Endodermal cell (in vitro differentiated cells): ENCODE results near the gene SCUBE1. TPM values are rescaled to one million over a fixed set of nuclear protein-coding genes. Genes with fewer than 3 reads are reported as not detected.
"Not testable (repeated sequence)": the region's sequence is repeated elsewhere in the genome, so short reads cannot be mapped to it uniquely, and the experiment has no call there.

Experiments used
- DNase-seq: peaks from one replicate; pipeline ENCODE4 v3.0.0-alpha.2; 2017
- H3K27ac ChIP-seq: 2 replicates; pipeline ENCODE4 v1.5.1; 2013; ENCODE audit warnings: mild to moderate bottlenecking, low read depth, low read length, moderate library complexity
- H3K27me3 ChIP-seq: 2 replicates; pipeline ENCODE4 v1.6.1; 2013; ENCODE audit warnings: mild to moderate bottlenecking, low read length, moderate library complexity; ENCODE audit not compliant: insufficient read depth, control insufficient read depth, poor library complexity, severe bottlenecking
- H3K36me3 ChIP-seq: 2 replicates; pipeline ENCODE4 v1.7.0; 2013; ENCODE audit warnings: mild to moderate bottlenecking, low read length, moderate library complexity; ENCODE audit not compliant: control insufficient read depth, insufficient read depth
- H3K4me1 ChIP-seq: one replicate; pipeline ENCODE4 v1.7.0; 2013; ENCODE audit warnings: low read length; ENCODE audit not compliant: control insufficient read depth, insufficient read depth
- H3K4me3 ChIP-seq: 2 replicates; pipeline ENCODE4 v1.5.1; 2013; ENCODE audit warnings: mild to moderate bottlenecking, low read length, moderate library complexity
- H3K9ac ChIP-seq: 2 replicates; pipeline ENCODE4 v1.6.1; 2013; ENCODE audit warnings: mild to moderate bottlenecking, low read length, moderate library complexity; ENCODE audit not compliant: poor library complexity, severe bottlenecking; ENCODE audit errors: extremely low read depth
- H3K9me3 ChIP-seq: 2 replicates; pipeline ENCODE4 v1.6.1; 2013; ENCODE audit warnings: mild to moderate bottlenecking, low read length, moderate library complexity; ENCODE audit not compliant: control insufficient read depth
- H3K27ac Mint-ChIP-seq: 2 replicates; pipeline ENCODE4 v1.8.0; 2020; ENCODE audit warnings: mixed read lengths
- H3K27me3 Mint-ChIP-seq: 2 replicates; pipeline ENCODE4 v1.8.0; 2021; ENCODE audit warnings: mild to moderate bottlenecking, mixed read lengths; ENCODE audit not compliant: insufficient read depth
- H3K36me3 Mint-ChIP-seq: 2 replicates; pipeline ENCODE4 v1.8.0; 2020; ENCODE audit warnings: low read depth, mixed read lengths
- H3K4me1 Mint-ChIP-seq: 2 replicates; pipeline ENCODE4 v1.8.0; 2020; ENCODE audit warnings: mixed read lengths
- H3K4me3 Mint-ChIP-seq: 2 replicates; pipeline ENCODE4 v1.8.0; 2020; ENCODE audit warnings: mild to moderate bottlenecking, moderate library complexity, mixed read lengths
- H3K9me3 Mint-ChIP-seq: 2 replicates; pipeline ENCODE4 v1.8.0; 2020; ENCODE audit warnings: mild to moderate bottlenecking, mixed read lengths
- CTCF ChIP-seq: fragments of 200-600 bp; sonication (generic); conservative IDR thresholded peaks from 2 replicates; pipeline ENCODE4 v1.5.0; 2021; ENCODE audit warnings: antibody characterized with exemption, mild to moderate bottlenecking
- WGBS, 2 experiments: methylation state at CpG; one replicate each; pipeline versions ENCODE4 v1.1.5 to v1.1.7; 2013; ENCODE audit warnings: missing lambda C conversion rate in 2 of 2, mixed read lengths in 1 of 2; ENCODE audit not compliant: insufficient coverage in 1 of 2, insufficient read length in 1 of 2; 5-methylcytosine and 5-hydroxymethylcytosine counted together
- total RNA-seq, 2 donors: library from RNA; stranded (reverse); fragmentation: NEBNext Ultra II Directional in 1 of 2; extraction: Animal tissue kit (Norgen Biotek cat#: 25700) in 1 of 2; gene quantifications; 2 replicates in 1 of 2; 3 replicates in 1 of 2; pipeline ENCODE4 v1.2.1, GENCODE V29; 2021

The SCUBE1 gene
- total RNA-seq, 2 donors from 2014 or later, result 0.13 to 0.95 TPM

DNA sequence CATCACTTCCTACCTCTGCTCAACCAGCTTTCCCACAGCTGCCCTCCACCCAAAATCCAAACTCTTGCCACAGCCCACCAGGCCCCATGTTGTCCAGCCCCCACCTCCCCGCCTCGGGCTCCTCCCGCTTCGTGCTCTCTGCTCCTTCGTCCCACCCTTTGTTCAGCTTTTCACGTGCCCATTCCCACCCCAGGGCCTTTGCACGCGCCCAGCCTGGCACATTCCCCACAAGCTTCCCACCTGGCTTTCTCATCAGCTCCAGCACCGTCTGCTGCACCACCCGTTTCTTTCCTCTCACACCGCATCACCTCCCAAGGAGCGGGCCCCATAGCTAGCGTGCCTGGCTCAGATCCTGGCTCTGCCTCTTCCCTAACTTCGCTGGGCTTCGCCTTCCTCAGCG lies 54.8 kb downstream of the SCUBE1 start:
- Mint-ChIP-seq H3K9me3 (no peaks in the 10 kb centered on the region), H3K4me1 (no peaks in the 10 kb centered on the region), H3K27ac (peak overlapping the region; percentile 82), H3K27me3 (no peaks in the 10 kb centered on the region), H3K4me3 (no peak overlapping the region), H3K36me3 (no peaks in the 10 kb centered on the region)
- Histone ChIP-seq H3K4me1 (no peaks in the 10 kb centered on the region), H3K27ac (no peak overlapping the region), H3K9me3 (no peaks in the 10 kb centered on the region), H3K9ac (no peak overlapping the region), H3K4me3 (no peak overlapping the region), H3K36me3 (no peaks in the 10 kb centered on the region), H3K27me3 (no peaks in the 10 kb centered on the region)
- TF ChIP-seq CTCF, result no peak
- no peak for DNase-seq
- WGBS, 2 experiments, result 93 to 99% methylated on average over 14 to 16 of the region's 16 CpGs

DNA sequence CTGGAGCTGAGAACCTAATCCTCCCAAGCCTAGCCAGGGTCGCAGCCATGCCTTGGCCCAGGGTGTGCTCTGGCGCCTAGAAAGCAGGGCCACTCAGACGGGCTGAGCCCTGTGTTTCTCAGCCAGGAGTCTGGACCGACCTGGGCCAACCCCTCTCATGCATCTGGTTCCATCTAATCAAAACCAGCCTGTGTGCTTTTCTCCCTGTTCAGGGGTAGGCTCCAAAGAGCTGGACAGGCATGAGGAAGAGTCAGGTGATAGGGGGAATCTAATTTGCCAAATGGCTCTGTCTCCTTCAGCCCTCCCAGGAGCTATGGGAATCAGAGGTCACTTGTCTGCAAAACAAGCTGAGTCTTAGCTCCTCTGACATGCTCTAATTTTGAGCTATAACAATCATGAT lies 55.7 kb downstream of the SCUBE1 start:
- 84 to 92% methylated on average over 3 to 4 of the region's 4 CpGs for WGBS, 2 experiments
- H3K9me3 Mint-ChIP-seq, result no peaks in the 10 kb centered on the region
- H3K36me3 Mint-ChIP-seq, result no peaks in the 10 kb centered on the region
- Histone ChIP-seq H3K36me3 (no peaks in the 10 kb centered on the region), H3K9ac (no peak overlapping the region), H3K27ac (no peak overlapping the region), H3K27me3 (no peaks in the 10 kb centered on the region), H3K9me3 (no peaks in the 10 kb centered on the region), H3K4me3 (no peak overlapping the region), H3K4me1 (no peaks in the 10 kb centered on the region)
- DNase-seq, result no peak
- no peaks in the 10 kb centered on the region for H3K27me3 Mint-ChIP-seq
- no peaks in the 10 kb centered on the region for H3K4me1 Mint-ChIP-seq
- TF ChIP-seq CTCF, result no peak
- H3K27ac Mint-ChIP-seq, result no peak overlapping the region
- no peak overlapping the region for H3K4me3 Mint-ChIP-seq

- H3K27ac ChIP-seq, result no peak overlapping the region
- H3K9ac ChIP-seq, result no peak overlapping the region
- H3K4me3 ChIP-seq, result no peak overlapping the region
- H3K9me3 Mint-ChIP-seq, result no peaks in the 10 kb centered on the region
- WGBS, 2 experiments, result 86 to 90% methylated on average over 2 of the region's 2 CpGs
- no peaks in the 10 kb centered on the region for H3K36me3 ChIP-seq
- no peak overlapping the region for H3K27ac Mint-ChIP-seq
- no peaks in the 10 kb centered on the region for H3K9me3 ChIP-seq
- H3K27me3 Mint-ChIP-seq, result no peaks in the 10 kb centered on the region
- H3K4me1 ChIP-seq, result peaks cover 3% of the 10 kb centered on the region
- no peaks in the 10 kb centered on the region for H3K27me3 ChIP-seq
- TF ChIP-seq CTCF, result no peak
- peaks cover 6% of the 10 kb centered on the region for H3K4me1 Mint-ChIP-seq
- H3K36me3 Mint-ChIP-seq, result no peaks in the 10 kb centered on the region
- DNase-seq, result no peak
- H3K4me3 Mint-ChIP-seq, result no peak overlapping the region
Observed at GRCh38 chr22:43281394-43281793, 61.8 kb downstream of the SCUBE1 start.

DNA sequence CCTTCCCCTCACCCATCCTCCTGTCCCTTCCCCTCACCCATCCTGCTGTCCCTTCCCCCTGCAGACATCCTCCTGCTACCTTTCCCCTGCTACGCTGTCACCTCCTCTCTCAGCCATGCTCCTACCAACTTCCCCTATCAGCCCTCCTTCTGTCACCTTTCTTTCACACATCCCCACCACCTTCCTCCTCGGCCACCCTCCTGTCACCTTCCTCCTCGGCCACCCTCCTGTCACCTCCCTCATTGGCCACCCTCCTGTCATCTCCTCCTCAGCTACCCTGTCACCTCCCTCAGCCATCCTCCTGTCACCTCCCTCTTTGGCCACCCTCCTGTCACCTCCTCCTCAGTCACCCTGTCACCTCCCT lies 62.7 kb downstream of the SCUBE1 start:
- H3K27me3 ChIP-seq, H3K4me1 ChIP-seq, H3K36me3 ChIP-seq, H3K9me3 ChIP-seq, H3K36me3 Mint-ChIP-seq, DNase-seq, H3K9ac ChIP-seq, H3K4me3 Mint-ChIP-seq, H3K27ac ChIP-seq, H3K27me3 Mint-ChIP-seq, H3K9me3 Mint-ChIP-seq, H3K4me3 ChIP-seq, H3K27ac Mint-ChIP-seq, H3K4me1 Mint-ChIP-seq: not testable (repeated sequence)
- 75 to 89% methylated on average over 2 to 3 of the region's 3 CpGs for WGBS, 2 experiments
